DOHH2 (cell line): ENCODE results near the gene DUSP1.
"Not testable (repeated sequence)": the region's sequence is repeated elsewhere in the genome, so short reads cannot be mapped to it uniquely, and the experiment has no call there.

ENCODE experiments used
- H3F3A ChIP-seq: fragments of 200-600 bp; sonication (generic), shearing (Covaris generic); 2 replicates; pipeline ENCODE4 v1.6.0; 2016; ENCODE audit warnings: antibody characterized with exemption, mild to moderate bottlenecking; ENCODE audit not compliant: control insufficient read depth, insufficient read depth
- H3K27ac ChIP-seq: fragments of 200-600 bp; sonication (generic); 2 replicates; pipeline ENCODE4 v1.5.1; 2014; ENCODE audit warnings: low read depth, mild to moderate bottlenecking, low read length, moderate library complexity
- H3K27me3 ChIP-seq: fragments of 200-600 bp; sonication (generic); 2 replicates; pipeline ENCODE4 v1.6.1; 2014; ENCODE audit warnings: mild to moderate bottlenecking, low read length, mixed read lengths; ENCODE audit not compliant: control insufficient read depth
- H3K36me3 ChIP-seq: fragments of 200-600 bp; sonication (generic); 2 replicates; pipeline ENCODE4 v1.6.1; 2014; ENCODE audit warnings: mild to moderate bottlenecking, low read length, moderate library complexity, mixed read lengths; ENCODE audit not compliant: control insufficient read depth
- H3K4me1 ChIP-seq: fragments of 200-600 bp; sonication (generic); 2 replicates; pipeline ENCODE4 v1.6.1; 2014; ENCODE audit warnings: mild to moderate bottlenecking, low read length, mixed read lengths; ENCODE audit not compliant: control insufficient read depth
- H3K4me2 ChIP-seq: fragments of 200-600 bp; sonication (generic); 2 replicates; pipeline ENCODE4 v1.6.0; 2014; ENCODE audit warnings: mild to moderate bottlenecking, low read length, moderate library complexity
- H3K4me3 ChIP-seq: fragments of 200-600 bp; sonication (generic); 2 replicates; pipeline ENCODE4 v1.5.1; 2014; ENCODE audit warnings: mild to moderate bottlenecking, low read length, mixed read lengths
- H3K79me2 ChIP-seq: fragments of 200-600 bp; sonication (generic); 2 replicates; pipeline ENCODE4 v1.6.1; 2014; ENCODE audit warnings: mild to moderate bottlenecking, low read length, mixed read lengths; ENCODE audit not compliant: control insufficient read depth
- H3K9me2 ChIP-seq: fragments of 200-600 bp; sonication (generic); replicated peaks from 2 replicates; pipeline ENCODE4 v1.6.1; 2014; ENCODE audit warnings: mild to moderate bottlenecking, low read length, mixed read lengths; ENCODE audit not compliant: control insufficient read depth
- H3K9me3 ChIP-seq: fragments of 200-600 bp; sonication (generic); 2 replicates; pipeline ENCODE4 v1.6.1; 2014; ENCODE audit warnings: antibody characterized with exemption, low read length, mixed read lengths; ENCODE audit not compliant: control insufficient read depth, insufficient read depth
- H4K20me1 ChIP-seq: fragments of 200-600 bp; sonication (generic); 2 replicates; pipeline ENCODE4 v1.6.0; 2014; ENCODE audit warnings: low read depth, mild to moderate bottlenecking, antibody characterized with exemption, low read length, moderate library complexity; ENCODE audit not compliant: control insufficient read depth, insufficient read depth
- CTCF ChIP-seq: fragments of 200-600 bp; sonication (generic); IDR thresholded peaks from one replicate; pipeline ENCODE4 v1.5.1; 2014; ENCODE audit warnings: antibody characterized with exemption, mild to moderate bottlenecking, low read depth, low read length; ENCODE audit not compliant: poor library complexity, severe bottlenecking
- EZH2phosphoT487 ChIP-seq: fragments of 200-600 bp; sonication (generic); IDR thresholded peaks from 2 replicates; pipeline ENCODE4 v1.6.1; 2017; ENCODE audit warnings: borderline replicate concordance, mild to moderate bottlenecking, antibody characterized with exemption, low read length, moderate library complexity, mixed read lengths

Gene DUSP1

GRCh38 chr5:172785429-172786088 lies 14.6 kb upstream of the DUSP1 start:
- Histone ChIP-seq H3K36me3 (no peaks in the 10 kb centered on the region), H4K20me1 (no peaks in the 10 kb centered on the region), H3K79me2 (no peaks in the 10 kb centered on the region), H3K27me3 (peaks cover 6% of the 10 kb centered on the region), H3K9me2 (no peaks in the 10 kb centered on the region), H3K27ac (no peak overlapping the region), H3F3A (no peaks in the 10 kb centered on the region), H3K9me3 (no peaks in the 10 kb centered on the region), H3K4me1 (peaks cover 8% of the 10 kb centered on the region), H3K4me3 (no peak overlapping the region), H3K4me2 (no peak overlapping the region)
- TF ChIP-seq EZH2phosphoT487 (no peak), CTCF (no peak)

GRCh38 chr5:172784162-172784561 lies 13.2 kb upstream of the DUSP1 start:
- H4K20me1 ChIP-seq, H3K27me3 ChIP-seq, H3F3A ChIP-seq, H3K9me3 ChIP-seq, H3K4me3 ChIP-seq, H3K9me2 ChIP-seq, H3K79me2 ChIP-seq, H3K36me3 ChIP-seq, H3K4me2 ChIP-seq, H3K27ac ChIP-seq, H3K4me1 ChIP-seq: not testable (repeated sequence)

GRCh38 chr5:172783319-172783718 lies 12.3 kb upstream of the DUSP1 start:
- not testable (repeated sequence) for H3K9me3 ChIP-seq, H3K4me3 ChIP-seq, H3K27ac ChIP-seq, H3K79me2 ChIP-seq, H3K4me2 ChIP-seq, H3K36me3 ChIP-seq, H3F3A ChIP-seq, H3K9me2 ChIP-seq, H3K27me3 ChIP-seq, H3K4me1 ChIP-seq, H4K20me1 ChIP-seq

- Histone ChIP-seq H3K27me3 (peaks cover 5% of the 10 kb centered on the region), H3K79me2 (no peaks in the 10 kb centered on the region), H3K4me2 (no peak overlapping the region), H3K36me3 (no peaks in the 10 kb centered on the region), H3K4me1 (peaks cover 3% of the 10 kb centered on the region; the same call in 1 of the 2 replicates), H3F3A (no peaks in the 10 kb centered on the region), H3K4me3 (no peak overlapping the region), H4K20me1 (no peaks in the 10 kb centered on the region), H3K9me2 (no peaks in the 10 kb centered on the region), H3K9me3 (no peaks in the 10 kb centered on the region), H3K27ac (no peak overlapping the region)
- TF ChIP-seq CTCF (no peak), EZH2phosphoT487 (no peak)
Measured at GRCh38 chr5:172782169-172783039, 11.4 kb upstream of the DUSP1 start.
